AG09319 (cell line): ENCODE data around the gene DCAF6.

Source experiments
- DNase-seq: peaks from one replicate; pipeline ENCODE4 v3.0.0-alpha.2; 2010; ENCODE audit warnings: low read depth; ENCODE audit errors: extremely low read depth
- TF ChIP-seq, protein P1 (sequence below): IDR thresholded peaks from 2 replicates; pipeline ENCODE4 v1.5.1; 2011; ENCODE audit warnings: low read depth, mild to moderate bottlenecking, inconsistent platforms, low read length, moderate library complexity

Gene DCAF6

GRCh38 chr1:167997037-167997575 is 60.6 kb downstream of the DCAF6 start:
- DNase-seq: no peak
- TF ChIP-seq, protein P1, sequence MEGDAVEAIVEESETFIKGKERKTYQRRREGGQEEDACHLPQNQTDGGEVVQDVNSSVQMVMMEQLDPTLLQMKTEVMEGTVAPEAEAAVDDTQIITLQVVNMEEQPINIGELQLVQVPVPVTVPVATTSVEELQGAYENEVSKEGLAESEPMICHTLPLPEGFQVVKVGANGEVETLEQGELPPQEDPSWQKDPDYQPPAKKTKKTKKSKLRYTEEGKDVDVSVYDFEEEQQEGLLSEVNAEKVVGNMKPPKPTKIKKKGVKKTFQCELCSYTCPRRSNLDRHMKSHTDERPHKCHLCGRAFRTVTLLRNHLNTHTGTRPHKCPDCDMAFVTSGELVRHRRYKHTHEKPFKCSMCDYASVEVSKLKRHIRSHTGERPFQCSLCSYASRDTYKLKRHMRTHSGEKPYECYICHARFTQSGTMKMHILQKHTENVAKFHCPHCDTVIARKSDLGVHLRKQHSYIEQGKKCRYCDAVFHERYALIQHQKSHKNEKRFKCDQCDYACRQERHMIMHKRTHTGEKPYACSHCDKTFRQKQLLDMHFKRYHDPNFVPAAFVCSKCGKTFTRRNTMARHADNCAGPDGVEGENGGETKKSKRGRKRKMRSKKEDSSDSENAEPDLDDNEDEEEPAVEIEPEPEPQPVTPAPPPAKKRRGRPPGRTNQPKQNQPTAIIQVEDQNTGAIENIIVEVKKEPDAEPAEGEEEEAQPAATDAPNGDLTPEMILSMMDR: no peak

- TF ChIP-seq, protein P1: no peak
- DNase-seq: no peak
Measured at GRCh38 chr1:167999877-168000276, 63.4 kb downstream of the DCAF6 start.

DNA sequence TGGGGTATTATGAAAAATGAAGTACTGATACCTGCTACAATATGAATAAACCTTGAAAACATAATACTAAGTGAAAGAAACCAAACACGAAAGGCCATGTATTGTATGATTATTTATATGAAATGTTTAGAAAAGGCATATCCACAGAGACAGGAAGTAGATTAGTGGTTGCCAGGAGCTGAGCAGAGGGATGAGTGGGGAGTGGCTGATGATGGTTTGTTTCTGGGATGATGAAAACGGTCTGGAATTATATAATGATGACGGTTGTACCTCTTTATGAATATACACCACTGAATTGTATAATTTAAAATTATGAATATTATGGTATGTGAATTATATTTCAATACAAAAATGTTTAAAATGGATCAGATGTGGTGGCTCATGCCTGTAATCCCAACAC is 64.2 kb downstream of the DCAF6 start:
- DNase-seq: no peak
- TF ChIP-seq, protein P1: no peak

DNA sequence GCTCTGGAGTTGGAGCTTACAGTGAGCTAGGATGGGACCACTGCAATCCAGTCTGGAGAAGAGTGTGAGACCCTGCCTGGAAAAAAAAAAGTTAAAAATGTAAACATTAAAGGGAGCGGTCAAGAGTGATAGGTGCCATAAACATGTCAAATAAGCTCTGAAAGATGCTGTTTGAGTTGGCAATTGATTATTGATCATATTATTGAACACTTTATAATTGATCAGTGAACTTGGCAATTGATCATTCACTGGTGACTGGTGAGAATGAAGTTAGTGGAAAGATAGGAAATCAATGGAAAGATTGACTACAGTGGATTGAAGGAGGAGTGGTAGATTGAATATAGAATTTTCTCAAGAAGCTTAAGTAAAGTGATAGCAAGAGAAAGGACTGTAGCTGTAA is 64.7 kb downstream of the DCAF6 start:
- no peak for DNase-seq
- TF ChIP-seq, protein P1: no peak

DNA sequence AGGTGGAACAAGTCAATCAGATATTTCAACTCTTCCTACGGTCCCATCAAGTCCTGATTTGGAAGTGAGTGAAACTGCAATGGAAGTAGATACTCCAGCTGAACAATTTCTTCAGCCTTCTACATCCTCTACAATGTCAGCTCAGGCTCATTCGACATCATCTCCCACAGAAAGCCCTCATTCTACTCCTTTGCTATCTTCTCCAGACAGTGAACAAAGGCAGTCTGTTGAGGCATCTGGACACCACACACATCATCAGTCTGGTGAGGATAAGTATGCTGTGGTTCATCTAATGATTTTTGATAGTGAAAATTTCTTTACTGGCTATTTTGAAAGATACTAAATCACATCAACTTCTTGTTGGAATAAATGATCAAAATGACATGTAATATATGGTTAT is 68.0 kb downstream of the DCAF6 start:
- TF ChIP-seq, protein P1: no peak
- DNase-seq: no peak

- DNase-seq: no peak
- TF ChIP-seq, protein P1: no peak
Measured at GRCh38 chr1:168005529-168005928, 69.0 kb downstream of the DCAF6 start.

GRCh38 chr1:168007691-168008090 is 71.2 kb downstream of the DCAF6 start:
- TF ChIP-seq, protein P1: no peak
- DNase-seq: no peak
